K562 (cell line): Measurements from ENCODE around the gene EGLN3.

Experiments
- BMI1 ChIP-seq: fragments of 150-350 bp; IDR thresholded peaks from 2 replicates; pipeline ENCODE4 v1.6.1; 2014; ENCODE audit warnings: low read length
- CTCF ChIP-seq, 3 experiments: IDR thresholded peaks in 2 of 3; conservative IDR thresholded peaks in 1 of 3; 2 replicates each; pipeline ENCODE4 v1.5.1; 2011 to 2012; ENCODE audit warnings: low read length in 3 of 3, mild to moderate bottlenecking in 3 of 3, control low read depth in 2 of 3, improper control_type of control experiment in 1 of 3, inconsistent platforms in 1 of 3, low read depth in 1 of 3, mixed read lengths in 1 of 3, moderate library complexity in 1 of 3; ENCODE audit not compliant: insufficient read depth in 2 of 3
- LARP7 ChIP-seq: fragments of 450-650 bp; IDR thresholded peaks from 2 replicates; pipeline ENCODE4 v1.6.1; 2016
- NONO ChIP-seq, 2 experiments: fragments of 200-400 bp in 1 of 2; fragments of 450-650 bp in 1 of 2; formaldehyde crosslinking in 1 of 2; IDR thresholded peaks; 2 replicates each; pipeline ENCODE4 v1.6.1; 2017; ENCODE audit warnings: low read depth in 2 of 2, mild to moderate bottlenecking in 2 of 2, moderate library complexity in 2 of 2, low read length in 1 of 2
- SMAD4 ChIP-seq: fragments of 250-450 bp; sonication (Bioruptor Pico); conservative IDR thresholded peaks from 2 replicates; pipeline ENCODE4 v1.8.0; 2021; ENCODE audit warnings: inconsistent platforms, mild to moderate bottlenecking, moderate library complexity
- TCF7L2 ChIP-seq: fragments of 150-350 bp; IDR thresholded peaks from 2 replicates; pipeline ENCODE4 v1.6.1; 2016; ENCODE audit warnings: low read depth, mild to moderate bottlenecking, low read length, moderate library complexity
- USF2 ChIP-seq: sonication (generic); formaldehyde crosslinking; IDR thresholded peaks from 2 replicates; pipeline ENCODE4 v1.5.0; 2020; ENCODE audit warnings: missing genetic modification reagents
- ZBTB26 ChIP-seq: fragments of 450-650 bp; formaldehyde crosslinking; IDR thresholded peaks from 2 replicates; pipeline ENCODE4 v1.4.0; 2022; ENCODE audit warnings: missing genetic modification characterization
- ZNF444 ChIP-seq: fragments of 250-450 bp; sonication (Bioruptor Pico); IDR thresholded peaks from 2 replicates; pipeline ENCODE4 v1.4.0; 2020; ENCODE audit warnings: mild to moderate bottlenecking, moderate library complexity
- ZSCAN32 ChIP-seq: fragments of 450-650 bp; formaldehyde crosslinking; IDR thresholded peaks from 2 replicates; pipeline ENCODE4 v1.4.0; 2020; ENCODE audit warnings: mild to moderate bottlenecking, moderate library complexity

GRCh38 chr14:33909380-33910084 lies 41.3 kb downstream of the EGLN3 start:
- TF ChIP-seq ZSCAN32 = no peak
- no peak for TF ChIP-seq ZBTB26 (CRISPR knock-in tag)
- TF ChIP-seq BMI1 = no peak
- no peak for TF ChIP-seq CTCF (IDR thresholded peaks at IDR 0.05 in 2 of 3, conservative IDR thresholded peaks at IDR 0.05 in 1 of 3; ENCODE audit: insufficient read depth in 2 of 3, low read depth in 1 of 3, low read length in 3 of 3)
- TF ChIP-seq NONO (IDR thresholded peaks at IDR 0.05; ENCODE audit: low read depth in 2 of 2, low read length in 1 of 2) = no peak
- TF ChIP-seq USF2 (CRISPR knock-in tag) = no peak
- no peak for TF ChIP-seq TCF7L2
- no peak for TF ChIP-seq LARP7
- TF ChIP-seq SMAD4 (CRISPR knock-in tag) = no peak
- no peak for TF ChIP-seq ZNF444
